HG03565 (cell line): ENCODE results near the gene BPIFB6.

Source experiments
- ATAC-seq: cut with Tn5 transposase; IDR thresholded peaks from one replicate; pipeline ENCODE4 v1.9.1; 2021; ENCODE audit warnings: mild to moderate bottlenecking, moderate library complexity; ENCODE audit not compliant: unreplicated experiment

Gene BPIFB6

DNA sequence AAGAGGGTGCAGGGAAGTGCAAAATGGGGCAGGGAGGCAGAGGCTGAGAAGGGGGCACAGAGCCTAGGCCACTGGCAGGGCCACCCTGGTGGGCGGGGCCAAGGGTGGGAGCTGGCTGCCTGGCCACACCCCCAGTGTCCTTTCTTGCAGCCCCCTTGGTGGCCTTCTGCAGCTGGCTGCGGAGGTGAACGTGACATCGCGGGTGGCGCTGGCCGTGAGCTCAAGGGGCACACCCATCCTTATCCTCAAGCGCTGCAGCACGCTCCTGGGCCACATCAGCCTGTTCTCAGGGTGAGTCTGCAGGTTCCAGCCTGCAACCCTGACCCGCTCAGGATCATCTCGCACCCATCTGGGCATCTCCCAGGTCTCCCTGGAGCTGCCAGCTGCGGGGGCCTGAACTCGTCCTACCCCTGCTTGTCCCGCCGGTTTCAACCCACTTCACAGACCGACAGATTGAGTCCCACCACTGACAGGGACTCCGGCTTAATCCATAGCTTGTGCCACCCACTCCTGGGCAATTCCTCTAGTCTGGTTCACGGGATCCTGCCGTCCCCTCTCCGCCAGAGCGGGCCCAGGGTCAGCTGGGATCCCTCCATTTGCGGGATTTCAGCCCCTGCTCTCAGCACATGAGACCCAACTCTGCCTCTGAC, 28.4 kb downstream of the BPIFB6 start:
- no peak for ATAC-seq

DNA sequence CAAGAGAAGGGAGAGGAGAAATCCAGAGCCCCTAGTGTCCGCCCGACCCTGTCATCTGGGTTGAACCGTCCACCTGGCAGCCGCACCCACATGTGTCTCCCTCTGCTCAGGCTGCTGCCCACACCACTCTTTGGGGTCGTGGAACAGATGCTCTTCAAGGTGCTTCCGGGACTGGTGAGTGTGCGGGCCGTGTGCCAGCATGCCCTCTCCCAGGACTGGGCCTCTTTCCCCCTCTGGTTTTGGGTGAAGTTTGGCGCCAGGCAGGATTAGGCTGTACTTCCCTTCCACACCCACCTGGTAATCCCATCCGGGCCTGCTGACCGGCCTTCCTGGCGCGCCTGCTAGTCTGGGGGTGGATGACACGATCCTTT, 30.2 kb downstream of the BPIFB6 start:
- ATAC-seq = no peak

DNA sequence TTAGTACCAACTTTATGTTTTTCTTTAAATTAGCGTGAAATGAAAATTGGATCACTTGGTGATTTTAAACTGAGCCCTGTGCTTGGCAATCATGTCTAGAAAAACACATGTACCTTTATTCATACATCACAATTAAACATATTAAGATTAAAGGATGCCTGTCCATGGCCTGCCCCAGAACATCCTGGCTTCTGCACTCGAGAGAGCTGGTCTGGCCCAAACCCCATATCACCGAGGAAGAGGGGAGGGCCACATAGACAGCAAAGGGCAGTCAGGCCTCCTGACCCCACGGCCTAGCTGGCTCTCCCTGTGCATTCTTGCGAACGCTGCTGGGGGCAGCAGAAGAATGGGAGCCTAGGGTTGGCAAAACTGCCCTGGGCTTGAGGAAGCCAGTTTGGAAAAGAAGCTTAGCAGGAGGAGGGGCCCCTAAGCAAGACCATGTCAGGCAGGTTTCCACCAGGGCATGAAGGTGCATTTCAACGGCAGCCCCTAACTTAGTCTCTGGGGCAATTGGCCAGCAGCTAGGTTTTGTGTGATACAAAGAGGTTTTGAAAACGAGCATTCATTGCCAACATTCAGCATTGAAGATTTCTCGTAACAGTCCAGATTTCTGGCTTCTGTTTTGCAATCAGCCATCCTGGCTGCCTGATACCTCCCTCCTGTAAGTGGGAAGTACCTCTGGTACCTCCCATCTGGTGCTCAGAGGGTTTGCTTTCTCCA, 30.8 kb downstream of the BPIFB6 start:
- ATAC-seq = no peak

DNA sequence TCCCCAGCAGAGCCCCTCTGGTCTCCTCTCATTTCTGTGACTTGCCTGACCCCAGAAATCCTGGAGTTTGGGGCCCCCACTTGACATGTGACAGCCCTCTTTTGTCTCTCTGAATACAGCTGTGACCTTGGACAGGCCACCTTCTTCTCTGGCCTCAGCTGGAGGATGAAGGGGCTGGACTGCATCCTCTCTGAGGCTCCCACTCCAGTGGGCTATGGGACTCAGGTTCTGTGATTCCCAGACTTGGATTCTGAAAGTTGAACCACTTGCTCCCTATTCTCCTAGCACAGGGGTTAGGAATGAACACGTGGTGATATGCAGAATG, 31.3 kb downstream of the BPIFB6 start:
- ATAC-seq = no peak

DNA sequence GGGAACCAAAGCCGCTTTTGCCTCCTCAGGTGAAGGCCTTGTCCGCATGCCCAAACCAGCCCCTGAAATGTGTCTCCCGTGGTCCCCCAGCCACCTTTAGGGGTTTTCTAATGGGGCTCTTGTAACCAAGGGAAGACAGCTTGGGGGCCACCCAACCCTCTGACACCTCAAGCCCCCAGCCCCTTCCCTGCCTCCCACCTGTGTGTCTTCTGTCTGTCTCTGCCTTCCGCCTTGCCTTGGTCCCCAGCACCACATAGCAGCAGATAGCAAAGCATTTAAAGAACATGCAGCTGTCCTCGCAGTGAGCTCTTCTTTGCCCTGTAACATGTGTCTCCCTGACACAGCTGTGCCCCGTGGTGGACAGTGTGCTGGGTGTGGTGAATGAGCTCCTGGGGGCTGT, 31.8 kb downstream of the BPIFB6 start:
- ATAC-seq = no peak

DNA sequence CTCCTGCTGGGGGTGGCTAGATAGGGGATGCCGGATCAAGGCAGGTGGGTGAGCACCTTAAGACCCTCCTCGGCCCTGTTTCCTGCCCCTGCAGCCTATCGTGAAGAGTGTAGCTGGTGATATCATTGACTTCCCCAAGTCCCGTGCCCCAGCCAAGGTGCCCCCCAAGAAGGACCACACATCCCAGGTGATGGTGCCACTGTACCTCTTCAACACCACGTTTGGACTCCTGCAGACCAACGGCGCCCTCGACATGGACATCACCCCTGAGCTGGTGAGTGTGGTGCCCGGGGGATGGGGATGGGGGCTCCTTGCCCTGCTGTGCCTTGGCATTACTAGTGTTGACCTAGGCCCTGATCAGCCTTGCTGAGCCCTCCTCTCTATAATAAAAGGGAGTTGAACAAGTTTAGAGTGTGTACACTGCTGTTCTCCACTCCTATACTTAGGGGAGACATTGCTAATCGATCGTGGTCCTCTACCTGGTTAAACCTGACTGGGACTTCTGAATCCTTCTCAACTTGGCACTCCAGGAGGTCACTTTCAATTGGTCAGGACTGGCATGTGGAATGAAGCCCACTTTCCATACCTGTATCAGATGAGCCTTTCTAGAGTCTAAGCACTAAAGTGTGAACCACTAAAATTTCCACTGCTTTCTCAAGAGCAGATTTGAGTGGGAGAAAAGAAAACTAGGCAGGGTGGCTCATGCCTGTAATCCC, 33.3 kb downstream of the BPIFB6 start:
- ATAC-seq = no peak

DNA sequence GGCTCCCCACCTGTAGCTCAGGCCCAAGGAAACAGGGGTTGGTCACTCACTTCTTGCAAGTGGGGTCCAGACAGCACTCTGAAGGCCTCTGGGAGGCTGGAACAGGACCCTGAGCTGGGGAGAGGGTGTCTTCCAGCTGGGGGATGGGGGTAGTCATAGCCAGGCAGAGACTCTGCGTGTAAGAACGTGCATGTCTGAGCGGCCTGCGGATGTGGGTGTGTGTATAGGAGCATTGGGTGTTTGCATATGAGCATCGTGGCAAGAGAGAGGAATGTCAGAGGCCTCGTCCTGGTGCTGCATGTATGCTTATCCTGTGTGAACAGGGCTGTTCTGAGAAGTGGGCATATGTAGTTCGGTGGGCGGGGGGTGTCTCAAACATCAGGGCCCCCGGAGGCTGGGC, 34.3 kb downstream of the BPIFB6 start:
- no peak for ATAC-seq

DNA sequence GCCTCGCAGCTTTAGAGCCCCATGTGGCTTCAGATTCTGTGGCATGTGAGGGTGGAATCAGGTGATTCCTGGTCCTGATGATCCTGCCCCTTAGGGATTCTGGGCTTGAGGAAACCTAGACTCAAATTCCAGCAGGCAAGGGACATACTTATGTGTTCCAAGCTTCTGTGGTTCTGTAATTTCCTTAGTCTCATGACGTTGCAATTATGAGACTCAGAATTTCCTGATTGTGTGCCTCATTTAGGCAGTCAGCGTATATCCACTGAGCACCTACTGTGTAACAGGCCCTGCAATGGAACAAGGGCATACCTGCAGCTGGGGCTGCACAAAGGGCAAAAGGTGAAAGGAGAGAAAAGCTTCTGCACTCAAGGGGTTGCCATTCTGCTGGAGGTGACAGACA, 36.4 kb downstream of the BPIFB6 start:
- no peak for ATAC-seq

DNA sequence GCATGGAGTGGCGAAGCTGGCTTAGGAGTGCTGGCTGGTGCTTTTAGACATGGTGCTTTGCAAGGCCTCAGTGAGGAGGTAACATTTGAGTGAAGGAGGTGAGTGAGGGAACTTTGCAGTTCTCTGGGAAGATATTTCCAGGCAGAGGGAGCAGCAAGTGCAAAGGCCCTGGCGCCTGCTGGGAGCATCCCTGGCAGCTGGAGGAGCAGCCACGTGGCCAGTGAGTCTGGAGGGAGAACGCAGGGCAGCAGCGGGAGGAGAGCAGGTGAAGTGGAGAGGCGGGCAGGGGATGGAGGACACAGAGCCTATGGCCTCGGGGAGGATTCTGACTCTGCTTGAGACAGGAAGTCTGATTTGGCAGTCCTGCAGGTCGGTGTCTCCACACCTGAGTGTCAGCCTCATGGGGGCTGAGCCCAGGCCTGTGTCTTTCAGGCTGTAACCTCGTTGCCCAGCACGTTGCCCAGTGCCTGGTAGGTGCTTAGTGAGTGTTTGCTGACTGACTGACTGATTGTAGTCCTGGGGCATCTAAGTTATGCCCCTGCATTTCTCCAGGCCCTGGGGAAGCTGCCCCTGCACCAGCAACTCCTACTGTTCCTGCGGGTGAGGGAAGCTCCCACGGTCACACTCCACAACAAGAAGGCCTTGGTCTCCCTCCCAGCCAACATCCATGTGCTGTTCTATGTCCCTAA, 36.9 kb downstream of the BPIFB6 start:
- ATAC-seq = no peak

DNA sequence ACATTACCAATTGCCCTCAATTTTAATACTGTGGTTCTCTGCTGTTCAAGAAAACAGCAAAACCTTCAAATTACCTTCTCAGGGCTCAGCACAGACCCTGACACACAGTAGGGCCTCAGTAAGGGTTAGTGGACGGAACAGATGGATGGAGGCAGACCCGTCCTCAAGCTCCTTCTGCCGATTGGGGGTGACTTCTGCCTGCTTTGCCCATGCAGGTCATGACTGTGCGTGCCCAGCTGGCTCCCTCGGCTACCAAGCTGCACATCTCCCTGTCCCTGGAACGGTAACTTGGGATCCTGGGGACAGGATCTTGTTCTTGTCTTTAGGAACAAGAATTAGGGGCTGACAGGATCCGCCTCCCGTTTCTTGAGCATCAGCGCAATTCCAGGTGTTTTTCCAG, 38.2 kb downstream of the BPIFB6 start:
- no peak for ATAC-seq

DNA sequence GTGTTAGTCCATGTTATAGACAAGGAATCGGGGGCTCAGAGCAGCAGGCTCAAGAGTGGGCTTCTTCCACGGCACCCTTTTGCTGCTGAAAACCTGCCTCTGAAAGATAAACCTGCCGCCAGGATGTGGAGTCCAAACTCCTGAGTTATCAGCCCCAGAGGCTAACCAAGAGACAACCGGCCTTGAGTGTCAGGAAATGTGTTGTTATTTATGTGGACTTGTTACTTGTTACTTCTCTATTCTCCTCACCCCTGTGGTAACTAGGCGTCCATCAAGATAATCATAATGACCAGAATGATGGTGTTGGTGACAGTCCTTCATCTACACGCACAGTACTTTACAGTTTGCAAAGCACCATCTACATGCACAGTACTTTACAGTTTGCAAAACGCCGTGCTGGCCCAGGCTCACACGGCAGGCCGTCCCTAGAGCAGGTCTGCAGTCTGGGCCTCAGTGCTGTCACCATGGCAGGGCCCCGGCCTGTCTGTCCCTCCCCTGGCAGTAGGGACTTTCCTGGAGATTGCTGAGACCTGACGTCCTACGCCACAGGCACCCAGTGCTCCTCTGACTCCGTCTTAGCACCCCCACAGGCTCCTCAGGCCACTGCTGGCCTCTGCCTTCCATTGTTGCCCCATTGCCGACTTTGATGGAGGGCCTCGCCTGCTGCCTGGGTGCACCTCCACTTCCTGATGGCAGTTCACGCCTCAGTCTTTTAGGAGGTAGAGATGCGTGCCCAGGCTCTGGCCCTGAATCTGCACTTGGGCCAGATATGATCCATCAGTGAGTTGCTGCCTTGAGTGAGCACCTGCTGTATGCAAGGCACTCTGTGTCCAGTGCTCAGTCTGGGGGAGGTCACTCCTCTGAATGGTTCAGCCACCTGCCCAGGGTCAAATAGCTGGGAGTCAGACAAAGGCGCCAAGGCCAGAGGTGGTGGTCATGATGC, 38.9 kb downstream of the BPIFB6 start:
- ATAC-seq = no peak

DNA sequence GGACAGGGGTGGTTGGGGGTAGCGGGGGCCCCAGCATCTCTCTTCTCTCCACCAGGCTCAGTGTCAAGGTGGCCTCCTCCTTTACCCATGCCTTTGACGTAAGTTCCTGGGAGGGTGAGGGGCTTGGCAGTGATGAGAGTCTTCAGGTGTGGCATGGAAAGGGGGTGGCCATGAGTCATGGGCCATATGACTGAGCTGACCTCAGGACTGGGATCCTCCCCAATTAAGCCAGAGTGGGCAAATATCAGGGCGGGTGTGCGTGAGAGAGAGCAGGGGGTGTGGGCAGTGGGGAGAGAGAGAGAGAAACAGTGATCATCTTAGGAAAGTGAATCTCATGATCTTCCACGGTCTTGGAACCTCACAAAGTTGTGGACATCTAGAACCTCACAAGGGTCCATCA, 39.8 kb downstream of the BPIFB6 start:
- no peak for ATAC-seq

DNA sequence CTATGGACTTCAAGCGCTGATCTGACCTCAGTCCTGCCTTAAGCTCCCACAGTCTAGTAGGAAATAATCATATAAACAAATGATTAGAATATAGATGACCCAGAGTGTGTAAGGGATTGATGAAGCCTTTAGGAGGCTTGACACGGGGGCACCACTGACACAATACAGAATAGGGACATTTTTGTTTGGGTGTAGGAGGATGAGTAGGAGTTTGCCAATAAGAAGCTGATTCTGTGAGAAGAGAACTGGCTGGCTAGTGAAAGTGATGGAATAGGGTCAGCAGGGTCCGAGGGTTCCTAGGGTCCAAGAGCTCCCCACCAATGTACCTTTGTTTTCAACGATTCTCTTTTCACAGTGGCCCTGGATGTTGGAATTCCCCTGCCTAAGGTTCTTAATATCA, 40.9 kb downstream of the BPIFB6 start:
- no peak for ATAC-seq

DNA sequence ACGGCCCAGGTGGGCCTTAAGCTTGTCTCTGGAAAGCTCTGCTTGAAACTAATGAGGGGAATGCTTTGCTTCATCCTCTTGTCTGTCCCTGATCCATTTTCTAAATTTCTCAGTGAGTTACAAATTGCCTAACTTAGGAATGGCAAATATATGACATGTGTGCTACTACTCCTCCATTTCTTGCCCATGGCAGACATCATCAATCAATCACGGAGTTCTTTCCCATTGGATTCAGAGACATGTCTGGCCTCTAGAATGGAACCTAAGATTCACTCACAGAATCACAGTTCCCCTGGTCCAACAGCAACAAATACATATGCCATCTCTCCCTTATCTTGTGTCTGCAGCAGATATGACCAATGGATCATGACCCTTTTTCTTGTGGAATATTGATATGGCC, 41.4 kb downstream of the BPIFB6 start:
- no peak for ATAC-seq

DNA sequence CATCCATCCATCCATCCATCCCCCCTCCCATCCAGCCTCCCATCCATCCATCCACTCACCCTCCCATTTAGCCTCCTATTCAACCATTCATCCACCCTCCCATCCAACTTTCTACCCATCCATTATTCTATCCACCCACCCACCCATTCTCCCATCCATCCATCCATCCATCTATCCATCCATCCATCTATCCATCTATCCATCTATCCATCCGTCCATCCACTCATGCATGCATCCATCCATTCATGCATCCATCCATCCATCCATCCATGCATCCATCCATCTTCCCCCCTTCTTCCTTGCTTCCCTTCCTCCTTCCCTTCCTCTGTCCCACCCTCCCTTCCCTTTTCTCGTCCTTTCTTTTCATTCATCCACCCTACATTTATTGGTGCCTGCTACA, 43.2 kb downstream of the BPIFB6 start:
- ATAC-seq = no peak

DNA sequence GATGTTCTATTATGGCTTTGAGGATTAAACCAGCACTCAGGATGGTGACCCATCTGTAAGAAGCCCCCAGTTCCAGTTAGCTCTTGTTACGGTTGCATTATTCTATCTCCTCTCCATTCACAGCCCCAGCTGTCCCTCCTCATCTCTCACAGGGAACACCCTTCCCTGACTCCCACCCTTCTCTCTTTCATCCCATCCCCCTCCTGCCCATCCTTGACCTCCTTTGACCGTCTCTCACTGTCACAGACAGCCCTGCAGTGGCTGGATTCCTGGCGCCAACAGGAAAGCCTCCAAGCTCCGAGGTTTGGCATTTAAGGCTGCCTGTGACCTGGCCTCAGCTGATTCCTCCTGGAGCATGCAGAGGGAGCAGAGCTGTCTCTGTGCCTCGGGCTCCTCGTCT, 43.8 kb downstream of the BPIFB6 start:
- no peak for ATAC-seq

DNA sequence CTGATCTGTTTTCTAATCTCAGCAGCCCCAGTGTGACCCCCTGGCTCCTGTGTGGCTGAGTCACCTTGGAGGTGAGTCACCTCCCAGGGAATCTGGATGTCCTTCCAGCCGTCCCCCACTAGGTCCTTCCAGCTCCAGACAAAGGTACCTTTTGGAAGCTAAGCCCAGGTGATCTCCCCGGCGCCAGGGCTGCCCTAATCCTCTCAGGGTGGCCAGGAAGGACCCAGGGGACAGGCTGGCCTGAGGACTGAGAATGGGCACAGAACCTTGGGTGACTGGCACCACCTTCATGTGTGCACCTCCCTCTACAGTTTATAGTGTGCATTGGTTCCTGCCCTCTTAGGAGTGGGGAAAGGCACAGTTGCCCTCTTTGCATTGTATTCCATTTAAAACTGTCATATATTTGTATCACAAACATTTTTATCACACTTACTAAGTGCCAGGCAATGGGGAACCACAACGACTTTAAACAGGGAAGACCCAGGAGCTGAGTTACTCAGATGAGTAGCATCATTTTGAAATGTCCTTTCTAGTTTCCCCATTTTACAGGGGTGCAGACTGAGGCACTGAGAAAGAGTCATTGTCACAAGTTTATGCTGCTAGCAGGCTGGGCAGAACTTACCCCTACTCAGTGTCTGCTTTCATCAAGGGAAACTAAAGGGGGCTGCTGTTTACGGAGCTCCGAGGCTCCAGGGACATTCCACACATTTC, 45.4 kb downstream of the BPIFB6 start:
- no peak for ATAC-seq

DNA sequence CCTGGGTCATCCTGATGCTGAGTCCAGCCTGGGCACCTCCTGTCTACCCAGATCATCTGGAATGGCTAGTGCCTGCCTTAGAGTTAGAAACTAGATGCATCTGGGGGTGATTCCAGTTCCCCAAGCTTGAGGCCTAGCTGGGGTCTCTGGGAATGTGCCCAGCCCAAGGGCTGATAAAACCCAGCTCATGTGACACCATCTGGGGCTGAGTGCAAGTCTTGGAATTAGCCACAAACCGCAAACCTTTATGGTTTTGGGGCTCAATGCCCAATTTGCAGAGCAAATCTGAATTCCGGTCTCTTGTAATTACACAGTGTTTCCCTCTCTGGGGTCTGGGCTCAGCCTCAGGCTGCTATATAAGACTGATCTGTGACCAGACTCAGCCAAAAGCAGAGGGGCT, 47.8 kb downstream of the BPIFB6 start, which contains the start of gene BPIFB4:
Gene BPIFB4, plus strand, starts transcription at position 385 of the 400 bp plus-strand sequence. CDS start 1,884 bp downstream, outside the sequence.
- ATAC-seq = no peak

DNA sequence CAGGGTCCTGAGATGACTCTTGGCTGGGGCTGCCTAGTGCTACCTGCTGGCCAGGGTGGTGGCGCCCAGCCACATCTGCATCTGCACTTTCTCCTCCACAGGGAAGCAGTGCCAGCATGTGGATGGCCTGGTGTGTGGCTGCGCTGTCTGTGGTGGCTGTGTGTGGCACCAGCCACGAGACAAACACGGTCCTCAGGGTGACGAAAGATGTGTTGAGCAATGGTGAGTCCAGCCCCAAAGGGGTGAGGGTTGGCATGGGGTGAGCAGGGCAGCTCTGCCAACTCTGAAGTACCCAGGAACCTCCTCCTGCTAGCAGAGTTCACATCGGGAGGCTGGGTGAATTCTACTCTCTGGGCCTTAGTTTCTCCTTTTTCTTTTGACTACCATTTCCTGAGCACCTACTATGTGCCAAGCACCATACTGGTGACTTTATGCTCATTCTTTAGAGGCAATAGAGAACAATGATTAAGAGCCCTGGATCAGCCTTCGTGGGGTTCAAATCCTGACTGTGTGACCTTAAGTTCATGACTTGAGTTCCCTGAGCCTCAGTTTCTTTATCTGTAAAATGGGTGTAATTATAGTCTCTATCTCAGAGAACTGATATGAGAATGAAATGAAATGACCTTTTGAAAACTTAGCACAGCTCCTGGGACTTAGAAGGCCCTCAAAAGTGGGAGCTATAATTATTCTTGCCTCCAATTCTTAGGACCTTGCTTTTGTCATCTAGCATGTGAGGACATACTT, 50.1 kb downstream of the BPIFB6 start:
- ATAC-seq = no peak
